Transverse colon (tissue), 4 donors: ENCODE data around the gene TMEFF1.

Experiments used
- CTCF ChIP-seq, 5 experiments: fragments of 200-600 bp in 3 of 5; fragments of 450-650 bp in 2 of 5; sonication (generic) in 3 of 5; IDR thresholded peaks; 1 replicate in 2 of 5; 2 replicates in 3 of 5; pipeline ENCODE4 v1.5.1; 2016 to 2017; ENCODE audit warnings: antibody characterized with exemption in 5 of 5, inconsistent platforms in 3 of 5, mild to moderate bottlenecking in 2 of 5, moderate library complexity in 1 of 5
- EP300 ChIP-seq: sonication (generic); formaldehyde crosslinking; IDR thresholded peaks from one replicate; pipeline ENCODE4 v1.6.1; 2017; ENCODE audit warnings: antibody characterized with exemption, low read depth
- POLR2A ChIP-seq: fragments of 450-650 bp; IDR thresholded peaks from one replicate; pipeline ENCODE4 v1.6.1; 2016; ENCODE audit warnings: antibody characterized with exemption, mild to moderate bottlenecking, moderate library complexity
- POLR2AphosphoS5 ChIP-seq, 3 donors: sonication (generic); formaldehyde crosslinking; IDR thresholded peaks; one replicate each; pipeline ENCODE4 v1.6.1; 2016; ENCODE audit warnings: antibody characterized with exemption in 3 of 3

GRCh38 chr9:100452894-100453293 is 20.1 kb upstream of the TMEFF1 start:
- no peak for TF ChIP-seq CTCF (IDR thresholded peaks at IDR 0.05)
- no peak for TF ChIP-seq POLR2A
- no peak for TF ChIP-seq POLR2AphosphoS5 (IDR thresholded peaks at IDR 0.05)
- TF ChIP-seq EP300: no peak
